SK-N-SH treated with all-trans-retinoic acid at 6 μM for 48 hours (cell line): ENCODE data around the gene EDA.

Experiments used
- ARNTL ChIP-seq: fragments of 450-650 bp; formaldehyde crosslinking; IDR thresholded peaks from 2 replicates; pipeline ENCODE4 v1.5.0; 2020; ENCODE audit warnings: low read depth, mild to moderate bottlenecking, moderate library complexity, borderline replicate concordance
- GLIS3 ChIP-seq: fragments of 250-450 bp; sonication (Bioruptor Pico); IDR thresholded peaks from 2 replicates; pipeline ENCODE4 v1.5.0; 2020; ENCODE audit warnings: mild to moderate bottlenecking, moderate library complexity
- ISL1 ChIP-seq: fragments of 250-450 bp; sonication (Bioruptor Pico); IDR thresholded peaks from 2 replicates; pipeline ENCODE4 v2.1.2; 2022; ENCODE audit warnings: mild to moderate bottlenecking, moderate library complexity
- OSR1 ChIP-seq: fragments of 250-450 bp; sonication (Bioruptor Pico); IDR thresholded peaks from 2 replicates; pipeline ENCODE4 v1.8.0; 2022; ENCODE audit warnings: moderate library complexity, mild to moderate bottlenecking, inconsistent platforms
- TOX ChIP-seq: fragments of 250-450 bp; sonication (Bioruptor Pico); IDR thresholded peaks from 2 replicates; pipeline ENCODE4 v1.8.0; 2021; ENCODE audit warnings: mild to moderate bottlenecking, moderate library complexity, borderline replicate concordance
- ZFP3 ChIP-seq: fragments of 250-450 bp; sonication (Bioruptor Pico); IDR thresholded peaks from 2 replicates; pipeline ENCODE4 v1.5.0; 2020; ENCODE audit warnings: mild to moderate bottlenecking, moderate library complexity
- ZFP30 ChIP-seq: fragments of 450-650 bp; formaldehyde crosslinking; IDR thresholded peaks from 2 replicates; pipeline ENCODE4 v1.5.0; 2022; ENCODE audit warnings: mild to moderate bottlenecking, moderate library complexity
- ZNF8 ChIP-seq: fragments of 450-650 bp; formaldehyde crosslinking; IDR thresholded peaks from 2 replicates; pipeline ENCODE4 v1.5.0; 2020; ENCODE audit warnings: mild to moderate bottlenecking, moderate library complexity
- TF ChIP-seq, protein P1 (sequence below): fragments of 250-450 bp; sonication (Bioruptor Pico); IDR thresholded peaks from 2 replicates; pipeline ENCODE4 v1.8.0; 2021; ENCODE audit warnings: low read depth, mild to moderate bottlenecking, moderate library complexity, borderline replicate concordance
- TF ChIP-seq, protein P2 (sequence below): fragments of 250-450 bp; sonication (Bioruptor Pico); IDR thresholded peaks from 2 replicates; pipeline ENCODE4 v1.8.0; 2020; ENCODE audit warnings: mild to moderate bottlenecking, moderate library complexity, borderline replicate concordance
- TF ChIP-seq, protein P3 (sequence below): fragments of 250-450 bp; sonication (Bioruptor Pico); IDR thresholded peaks from 2 replicates; pipeline ENCODE4 v1.5.0; 2020; ENCODE audit warnings: mild to moderate bottlenecking, moderate library complexity

DNA sequence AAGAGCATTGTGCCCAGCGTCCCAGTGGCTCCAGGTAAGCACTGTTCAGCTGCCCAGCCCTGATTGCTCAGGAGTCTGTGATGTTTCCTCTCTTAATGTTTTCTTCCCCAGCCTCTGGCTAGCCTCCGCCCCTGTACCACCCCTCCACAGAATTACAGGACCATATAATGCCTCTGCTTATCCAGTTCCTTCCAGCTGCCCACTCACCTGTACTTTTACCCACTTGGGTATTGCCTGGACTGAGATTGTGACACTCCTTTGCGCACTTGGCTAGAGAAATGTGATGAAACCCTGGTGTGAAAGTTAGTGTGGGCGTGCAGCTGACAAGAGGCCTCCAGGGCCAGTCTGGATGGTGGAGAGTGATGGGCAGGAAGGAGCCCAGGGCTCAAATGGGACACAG is 434.0 kb downstream of the EDA start, which contains the start of gene AWAT2:
- no peak for TF ChIP-seq ZFP3 (CRISPR knock-in tag)
- TF ChIP-seq ISL1 (CRISPR knock-in tag): no peak
- TF ChIP-seq, protein P1, sequence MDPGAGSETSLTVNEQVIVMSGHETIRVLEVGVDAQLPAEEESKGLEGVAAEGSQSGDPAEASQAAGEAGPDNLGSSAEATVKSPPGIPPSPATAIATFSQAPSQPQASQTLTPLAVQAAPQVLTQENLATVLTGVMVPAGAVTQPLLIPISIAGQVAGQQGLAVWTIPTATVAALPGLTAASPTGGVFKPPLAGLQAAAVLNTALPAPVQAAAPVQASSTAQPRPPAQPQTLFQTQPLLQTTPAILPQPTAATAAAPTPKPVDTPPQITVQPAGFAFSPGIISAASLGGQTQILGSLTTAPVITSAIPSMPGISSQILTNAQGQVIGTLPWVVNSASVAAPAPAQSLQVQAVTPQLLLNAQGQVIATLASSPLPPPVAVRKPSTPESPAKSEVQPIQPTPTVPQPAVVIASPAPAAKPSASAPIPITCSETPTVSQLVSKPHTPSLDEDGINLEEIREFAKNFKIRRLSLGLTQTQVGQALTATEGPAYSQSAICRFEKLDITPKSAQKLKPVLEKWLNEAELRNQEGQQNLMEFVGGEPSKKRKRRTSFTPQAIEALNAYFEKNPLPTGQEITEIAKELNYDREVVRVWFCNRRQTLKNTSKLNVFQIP (CRISPR knock-in tag): no peak
- no peak for TF ChIP-seq OSR1 (CRISPR knock-in tag)
- TF ChIP-seq ARNTL (CRISPR knock-in tag): no peak
- TF ChIP-seq GLIS3 (CRISPR knock-in tag): no peak
- TF ChIP-seq ZNF8 (CRISPR knock-in tag): no peak
- TF ChIP-seq, protein P2, sequence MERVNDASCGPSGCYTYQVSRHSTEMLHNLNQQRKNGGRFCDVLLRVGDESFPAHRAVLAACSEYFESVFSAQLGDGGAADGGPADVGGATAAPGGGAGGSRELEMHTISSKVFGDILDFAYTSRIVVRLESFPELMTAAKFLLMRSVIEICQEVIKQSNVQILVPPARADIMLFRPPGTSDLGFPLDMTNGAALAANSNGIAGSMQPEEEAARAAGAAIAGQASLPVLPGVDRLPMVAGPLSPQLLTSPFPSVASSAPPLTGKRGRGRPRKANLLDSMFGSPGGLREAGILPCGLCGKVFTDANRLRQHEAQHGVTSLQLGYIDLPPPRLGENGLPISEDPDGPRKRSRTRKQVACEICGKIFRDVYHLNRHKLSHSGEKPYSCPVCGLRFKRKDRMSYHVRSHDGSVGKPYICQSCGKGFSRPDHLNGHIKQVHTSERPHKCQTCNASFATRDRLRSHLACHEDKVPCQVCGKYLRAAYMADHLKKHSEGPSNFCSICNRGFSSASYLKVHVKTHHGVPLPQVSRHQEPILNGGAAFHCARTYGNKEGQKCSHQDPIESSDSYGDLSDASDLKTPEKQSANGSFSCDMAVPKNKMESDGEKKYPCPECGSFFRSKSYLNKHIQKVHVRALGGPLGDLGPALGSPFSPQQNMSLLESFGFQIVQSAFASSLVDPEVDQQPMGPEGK (CRISPR knock-in tag): no peak
- no peak for TF ChIP-seq TOX (CRISPR knock-in tag)
- TF ChIP-seq ZFP30 (CRISPR knock-in tag): no peak
- TF ChIP-seq, protein P3, sequence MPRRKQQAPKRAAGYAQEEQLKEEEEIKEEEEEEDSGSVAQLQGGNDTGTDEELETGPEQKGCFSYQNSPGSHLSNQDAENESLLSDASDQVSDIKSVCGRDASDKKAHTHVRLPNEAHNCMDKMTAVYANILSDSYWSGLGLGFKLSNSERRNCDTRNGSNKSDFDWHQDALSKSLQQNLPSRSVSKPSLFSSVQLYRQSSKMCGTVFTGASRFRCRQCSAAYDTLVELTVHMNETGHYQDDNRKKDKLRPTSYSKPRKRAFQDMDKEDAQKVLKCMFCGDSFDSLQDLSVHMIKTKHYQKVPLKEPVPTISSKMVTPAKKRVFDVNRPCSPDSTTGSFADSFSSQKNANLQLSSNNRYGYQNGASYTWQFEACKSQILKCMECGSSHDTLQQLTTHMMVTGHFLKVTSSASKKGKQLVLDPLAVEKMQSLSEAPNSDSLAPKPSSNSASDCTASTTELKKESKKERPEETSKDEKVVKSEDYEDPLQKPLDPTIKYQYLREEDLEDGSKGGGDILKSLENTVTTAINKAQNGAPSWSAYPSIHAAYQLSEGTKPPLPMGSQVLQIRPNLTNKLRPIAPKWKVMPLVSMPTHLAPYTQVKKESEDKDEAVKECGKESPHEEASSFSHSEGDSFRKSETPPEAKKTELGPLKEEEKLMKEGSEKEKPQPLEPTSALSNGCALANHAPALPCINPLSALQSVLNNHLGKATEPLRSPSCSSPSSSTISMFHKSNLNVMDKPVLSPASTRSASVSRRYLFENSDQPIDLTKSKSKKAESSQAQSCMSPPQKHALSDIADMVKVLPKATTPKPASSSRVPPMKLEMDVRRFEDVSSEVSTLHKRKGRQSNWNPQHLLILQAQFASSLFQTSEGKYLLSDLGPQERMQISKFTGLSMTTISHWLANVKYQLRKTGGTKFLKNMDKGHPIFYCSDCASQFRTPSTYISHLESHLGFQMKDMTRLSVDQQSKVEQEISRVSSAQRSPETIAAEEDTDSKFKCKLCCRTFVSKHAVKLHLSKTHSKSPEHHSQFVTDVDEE (CRISPR knock-in tag): no peak
